SK-N-MC (cell line): ENCODE measurements around the gene POLE2.
"Not testable (repeated sequence)": the region's sequence is repeated elsewhere in the genome, so short reads cannot be mapped to it uniquely, and the experiment has no call there.

Source experiments
- DNase-seq: peaks from one replicate; pipeline ENCODE4 v3.0.0-alpha.2; 2011; ENCODE audit warnings: low read depth, low spot score
- H3K27ac ChIP-seq: fragments of 200-600 bp; sonication (generic); 2 replicates; pipeline ENCODE4 v1.5.1; 2016; ENCODE audit warnings: mixed run types
- H3K36me3 ChIP-seq: fragments of 200-600 bp; sonication (generic); 2 replicates; pipeline ENCODE4 v1.6.1; 2017; ENCODE audit warnings: antibody characterized with exemption, low read length, mixed read lengths; ENCODE audit not compliant: insufficient read depth
- H3K4me3 ChIP-seq: fragments of 200-600 bp; sonication (generic); 2 replicates; pipeline ENCODE4 v1.5.1; 2016
- H3K9ac ChIP-seq: fragments of 200-600 bp; sonication (generic); 2 replicates; pipeline ENCODE4 v1.8.0; 2017; ENCODE audit warnings: mixed run types, mixed read lengths; ENCODE audit not compliant: insufficient read length
- H3K9me3 ChIP-seq: fragments of 200-600 bp; sonication (generic); 2 replicates; pipeline ENCODE4 v1.6.1; 2017; ENCODE audit warnings: low read depth, mild to moderate bottlenecking, antibody characterized with exemption, low read length, moderate library complexity, mixed read lengths
- EZH2 ChIP-seq: fragments of 200-600 bp; sonication (generic); IDR thresholded peaks from one replicate; pipeline ENCODE4 v1.6.1; 2017; ENCODE audit warnings: antibody characterized with exemption
- FOXP2 ChIP-seq: optimal IDR thresholded peaks from 2 replicates; pipeline ENCODE3; 2011; ENCODE audit warnings: mild to moderate bottlenecking, moderate library complexity; ENCODE audit not compliant: insufficient read depth; ENCODE audit errors: extremely low read length, control extremely low read depth
- POLR2AphosphoS5 ChIP-seq: IDR thresholded peaks from 2 replicates; pipeline ENCODE4 v1.6.1; 2012; ENCODE audit warnings: mild to moderate bottlenecking, low read depth, low read length, borderline replicate concordance

Gene POLE2

DNA sequence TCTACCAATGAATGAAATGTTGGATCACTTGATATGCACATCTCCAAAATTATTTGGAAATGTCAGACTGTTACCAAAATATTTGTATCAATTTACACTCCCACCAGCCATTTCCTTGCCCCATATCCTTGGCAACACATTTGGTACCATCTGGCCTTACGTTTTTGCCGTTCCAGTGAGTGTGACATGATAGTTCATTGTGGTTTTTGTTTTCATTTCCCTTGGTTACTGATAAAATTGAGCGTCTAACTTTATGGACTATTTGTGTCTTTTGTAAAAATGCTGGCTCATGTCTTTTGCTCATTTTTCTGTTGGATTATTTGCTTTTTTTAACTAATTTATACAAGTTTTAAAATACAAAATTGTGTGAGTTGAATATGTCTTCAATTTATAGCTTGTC is 16.0 kb upstream of the POLE2 start:
- H3K36me3 ChIP-seq, result no peaks in the 10 kb centered on the region
- no peak for DNase-seq
- H3K9ac ChIP-seq, result no peak overlapping the region
- TF ChIP-seq FOXP2, result no peak
- TF ChIP-seq EZH2, result no peak
- no peak for TF ChIP-seq POLR2AphosphoS5
- peak overlapping the region; percentile 19; the same call in 1 of the 2 replicates for H3K27ac ChIP-seq
- H3K4me3 ChIP-seq, result no peak overlapping the region
- H3K9me3 ChIP-seq, result no peaks in the 10 kb centered on the region

DNA sequence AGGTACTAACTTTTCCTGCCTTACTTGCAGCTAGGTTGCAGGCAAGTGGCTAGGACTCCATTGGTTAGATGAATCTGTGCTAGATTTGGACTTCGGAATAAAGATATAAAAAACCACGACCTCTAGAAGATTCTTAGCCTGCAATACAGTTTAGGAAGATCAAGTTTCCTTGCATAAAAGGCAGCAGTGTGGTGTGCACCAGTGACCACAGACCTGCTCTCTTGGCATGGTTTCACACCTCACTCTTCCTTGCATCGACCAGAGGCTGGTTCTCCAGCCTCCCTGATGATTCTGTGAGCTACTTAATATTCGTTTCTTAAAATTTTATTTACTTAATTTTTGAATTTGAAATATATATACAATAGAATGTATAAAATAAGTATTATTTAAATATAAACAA is 14.7 kb upstream of the POLE2 start:
- H3K36me3 ChIP-seq, result no peaks in the 10 kb centered on the region
- no peaks in the 10 kb centered on the region for H3K9me3 ChIP-seq
- H3K9ac ChIP-seq, result no peak overlapping the region
- TF ChIP-seq EZH2 (no peak), POLR2AphosphoS5 (no peak), FOXP2 (no peak)
- no peak overlapping the region for H3K27ac ChIP-seq
- DNase-seq, result no peak
- H3K4me3 ChIP-seq, result no peak overlapping the region

DNA sequence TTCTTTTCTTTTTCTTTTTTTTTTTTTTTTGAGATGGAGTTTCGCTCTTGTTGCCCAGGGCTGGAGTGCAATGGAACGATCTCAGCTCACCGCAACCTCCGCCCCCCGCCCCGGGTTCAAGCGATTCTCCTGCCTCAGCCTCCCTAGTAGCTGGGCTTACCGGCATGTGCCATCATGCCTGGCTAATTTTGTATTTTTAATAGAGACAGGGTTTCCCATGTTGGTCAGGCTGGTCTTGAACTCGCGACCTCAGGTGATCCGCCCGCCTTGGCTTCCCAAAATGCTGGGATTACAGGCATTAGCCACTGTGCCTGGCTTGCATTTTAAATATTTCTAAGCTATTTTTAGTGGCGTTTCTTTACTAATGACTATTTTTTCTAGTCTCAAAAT is 5.7 kb upstream of the POLE2 start:
- not testable (repeated sequence) for H3K36me3 ChIP-seq, DNase-seq, H3K27ac ChIP-seq, H3K9me3 ChIP-seq
- H3K4me3 ChIP-seq, result peak overlapping the region; percentile 84
- peak overlapping the region; percentile 81 for H3K9ac ChIP-seq

DNA sequence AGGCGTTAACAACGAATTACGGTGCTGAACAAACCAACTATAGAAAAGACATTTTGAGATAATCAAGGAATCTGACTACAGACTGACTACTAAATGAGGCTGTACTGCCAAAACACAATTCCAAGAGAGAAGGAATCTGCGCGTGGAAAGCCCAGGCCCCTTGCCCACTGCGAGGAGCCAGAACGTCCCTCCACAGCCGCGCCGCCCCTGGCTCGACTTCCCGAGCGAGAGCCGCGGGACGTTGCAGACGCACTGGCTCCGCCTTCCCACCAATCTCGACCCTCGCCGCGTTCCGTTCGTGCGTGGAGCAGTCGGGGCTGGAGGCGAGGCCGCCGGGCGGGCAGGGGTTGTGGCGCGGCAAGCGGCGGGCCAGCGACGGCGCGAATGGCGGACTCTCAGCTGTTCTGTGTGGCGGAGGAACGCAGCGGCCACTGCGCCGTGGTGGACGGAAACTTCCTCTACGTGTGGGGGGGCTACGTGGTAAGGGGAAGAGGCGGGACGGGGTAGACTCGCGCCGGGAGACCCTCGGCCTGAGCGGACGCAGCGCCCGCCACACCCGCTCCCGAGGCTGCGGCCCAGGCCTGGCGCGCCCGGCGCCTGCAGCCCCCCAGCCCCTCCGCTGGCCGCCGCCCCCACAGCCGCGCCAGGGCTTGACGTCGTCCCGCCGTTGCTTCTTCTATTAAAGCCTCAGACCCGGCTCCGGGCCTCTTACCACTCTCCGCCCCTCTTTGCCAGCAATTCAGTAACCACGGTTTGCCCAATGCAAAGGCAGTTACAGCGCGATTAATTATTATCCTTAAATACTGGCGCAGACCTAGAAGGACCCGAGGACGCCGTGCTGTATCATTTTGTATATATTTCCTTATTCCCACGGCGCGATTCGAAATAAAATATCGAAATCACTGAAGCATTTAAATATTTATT is 5.1 kb upstream of the POLE2 start, which contains the start of gene KLHDC1:
TSS of gene KLHDC1 (plus strand) at position 310 of the 924 bp plus-strand sequence. CDS start at position 385, 75 bp downstream.
- Histone ChIP-seq H3K36me3 (no peaks in the 10 kb centered on the region), H3K27ac (peak within 1 kb of the TSS; percentile 92), H3K4me3 (peak within 1 kb of the TSS; percentile 84), H3K9me3 (no peaks in the 10 kb centered on the region), H3K9ac (peak within 1 kb of the TSS; percentile 81)
- TF ChIP-seq POLR2AphosphoS5, result peak; percentile 80
- TF ChIP-seq EZH2, result no peak
- DNase-seq, result no peak

DNA sequence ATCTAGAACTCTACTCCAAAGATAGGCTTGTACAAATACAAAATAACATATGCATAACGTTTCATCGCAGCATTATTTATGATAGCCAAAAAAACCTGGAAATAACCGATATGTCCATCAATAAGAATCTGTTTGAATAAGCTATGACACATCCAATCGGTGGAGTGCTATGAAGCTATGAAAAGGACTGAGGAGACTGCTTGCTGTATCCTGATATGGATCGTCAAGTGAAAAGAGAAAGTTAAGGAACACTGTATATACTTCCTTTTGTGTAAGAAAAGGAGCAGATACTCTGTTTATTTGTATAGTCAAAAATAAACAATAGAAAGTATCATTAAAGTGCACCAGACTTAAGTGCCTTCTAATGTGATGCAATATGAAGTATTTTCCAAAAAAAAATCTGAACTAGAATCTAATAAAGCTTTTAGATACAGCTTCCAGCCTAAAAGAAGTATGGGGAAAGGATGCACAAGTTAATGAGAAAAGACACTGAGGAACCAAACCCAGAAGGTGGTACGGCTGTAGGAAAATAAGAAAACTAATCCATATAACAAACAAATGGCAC is 4.3 kb upstream of the POLE2 start:
- H3K27ac ChIP-seq, result peak overlapping the region; percentile 92
- DNase-seq, result no peak

DNA sequence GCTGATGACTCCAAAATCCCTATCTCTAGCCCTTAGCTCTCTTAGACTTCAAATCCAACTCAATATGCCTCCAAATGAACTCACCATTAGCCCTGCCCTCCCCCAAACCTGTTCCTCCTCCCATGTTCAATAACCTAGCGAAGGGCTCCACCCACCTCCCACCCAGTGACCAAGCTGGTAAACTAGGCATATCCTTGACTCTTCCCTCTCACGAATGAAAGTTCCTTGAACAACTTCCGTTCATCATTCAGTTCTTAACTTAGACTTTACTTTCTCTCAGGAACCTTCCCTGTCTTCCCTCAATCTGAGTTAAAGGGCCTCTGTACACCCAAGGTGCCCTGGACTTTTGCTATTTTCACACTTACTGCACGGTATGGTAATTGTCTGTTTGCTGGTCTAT is 3.0 kb upstream of the POLE2 start:
- Histone ChIP-seq H3K4me3 (no peak overlapping the region), H3K9ac (no peak overlapping the region)
- TF ChIP-seq FOXP2, result no peak
- no peak for TF ChIP-seq POLR2AphosphoS5
- no peak for TF ChIP-seq EZH2

More for the DNA sequence above, 4.3 kb upstream of the POLE2 start:
- TF ChIP-seq EZH2 (no peak), FOXP2 (no peak), POLR2AphosphoS5 (no peak)
- Histone ChIP-seq H3K9me3 (no peaks in the 10 kb centered on the region), H3K36me3 (no peaks in the 10 kb centered on the region), H3K4me3 (peak overlapping the region; percentile 84), H3K9ac (peak overlapping the region; percentile 81)

DNA sequence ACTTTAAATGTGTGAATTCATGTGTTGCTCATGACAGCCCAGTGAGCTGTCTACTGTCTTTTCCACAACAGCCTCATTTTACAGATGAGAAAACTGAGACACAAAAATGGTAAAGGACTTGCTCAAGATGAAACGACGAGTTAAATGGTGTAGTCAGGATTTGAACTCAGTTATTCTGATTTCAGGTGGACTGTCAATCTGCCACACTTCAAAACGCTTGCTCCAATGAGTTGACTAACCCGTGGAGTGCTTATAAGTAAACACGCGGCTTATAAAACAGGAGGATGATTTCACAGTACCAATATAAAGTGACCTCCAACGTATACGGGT is 652 bp upstream of the POLE2 start:
- Histone ChIP-seq H3K9me3 (no peaks in the 10 kb centered on the region), H3K36me3 (0 out of 2 replicates have a peak, but pooled peaks cover 3% of the 10 kb centered on the region), H3K9ac (no peak overlapping the region), H3K27ac (0 out of 2 replicates have a peak overlapping the region, but pooled peaks have one; percentile 75), H3K4me3 (no peak overlapping the region; the same call in 1 of the 2 replicates)
- no peak for DNase-seq
- no peak for TF ChIP-seq POLR2AphosphoS5
- TF ChIP-seq EZH2, result no peak
- TF ChIP-seq FOXP2, result no peak

More for the DNA sequence above, 3.0 kb upstream of the POLE2 start:
- no peak for DNase-seq
- Histone ChIP-seq H3K36me3 (0 out of 2 replicates have a peak, but pooled peaks cover 3% of the 10 kb centered on the region), H3K9me3 (no peaks in the 10 kb centered on the region), H3K27ac (peak overlapping the region; percentile 49; the same call in 1 of the 2 replicates)

DNA sequence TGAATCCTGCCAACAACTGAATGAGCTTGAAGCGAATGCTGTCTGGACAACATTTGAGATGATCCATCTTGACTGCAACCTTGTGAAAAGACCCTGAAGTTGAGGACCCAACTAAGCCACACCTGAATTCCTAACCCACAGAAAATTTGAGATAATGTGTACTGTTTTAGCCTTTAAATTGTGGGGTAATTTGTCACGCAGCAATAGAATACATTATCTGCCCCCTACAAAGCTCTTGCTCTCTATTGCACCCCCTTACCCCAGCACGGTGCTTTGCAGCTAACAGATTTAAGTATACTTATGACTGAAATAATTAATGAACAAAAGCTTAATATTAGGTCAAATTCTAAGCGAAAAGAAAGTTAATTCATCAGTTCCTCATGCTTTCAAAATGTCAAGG is 1.6 kb downstream of the POLE2 start:
- peaks cover 25% of the 10 kb centered on the region for H3K36me3 ChIP-seq
- H3K27ac ChIP-seq, result no peak overlapping the region
- no peak overlapping the region for H3K9ac ChIP-seq
- no peak for TF ChIP-seq POLR2AphosphoS5
- no peak for TF ChIP-seq EZH2
- TF ChIP-seq FOXP2, result no peak
- no peaks in the 10 kb centered on the region for H3K9me3 ChIP-seq
- no peak for DNase-seq
- H3K4me3 ChIP-seq, result peak overlapping the region; percentile 78

DNA sequence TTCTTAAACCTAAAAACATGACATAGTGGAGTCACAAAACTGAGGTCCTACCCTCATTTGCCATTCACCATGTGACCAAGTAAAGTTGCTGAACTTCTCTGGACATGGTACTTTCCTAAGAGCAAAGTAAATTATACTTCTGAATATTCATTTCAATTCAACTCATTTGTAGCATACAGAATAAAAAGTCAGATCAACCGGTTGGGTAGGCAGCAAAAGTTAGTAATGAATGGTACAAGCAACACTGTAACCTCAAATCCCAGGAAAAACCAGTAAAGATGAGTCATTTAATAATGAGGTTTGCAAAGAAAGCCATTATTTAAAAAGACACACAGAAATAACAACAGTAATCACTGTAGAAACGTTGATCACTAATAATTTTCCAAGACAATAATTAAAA is 8.7 kb downstream of the POLE2 start:
- no peaks in the 10 kb centered on the region for H3K9me3 ChIP-seq
- peaks cover 66% of the 10 kb centered on the region for H3K36me3 ChIP-seq
- no peak overlapping the region for H3K4me3 ChIP-seq
- H3K9ac ChIP-seq, result no peak overlapping the region
- TF ChIP-seq POLR2AphosphoS5 (no peak), EZH2 (no peak), FOXP2 (no peak)
- no peak overlapping the region for H3K27ac ChIP-seq
- no peak for DNase-seq
